CD4-positive, alpha-beta memory T cell (primary cell): Measurements from ENCODE around the gene HYOU1. TPM values are rescaled to one million over a fixed set of nuclear protein-coding genes. Genes with fewer than 3 reads are reported as not detected.

ENCODE experiments used
- CTCF ChIA-PET: fragments of 350-600 bp; sonication (Branson Sonifier 250); formaldehyde crosslinking; loops from one replicate; lab custom pipeline; 2021; ENCODE audit warnings: inconsistent platforms; ENCODE audit not compliant: partially characterized antibody; lab: Charles Lee
- POLR2A ChIA-PET: fragments of 350-600 bp; sonication (Branson Sonifier 250); formaldehyde crosslinking; loops from one replicate; lab custom pipeline; 2021; ENCODE audit not compliant: partially characterized antibody; lab: Charles Lee
- DNase-seq, 5 donors: peaks; one replicate each; pipeline versions ENCODE4 v3.0.0 to v3.0.0-alpha.2; 2020 to 2022; ENCODE audit warnings: mixed read lengths in 1 of 5
- H3K27ac ChIP-seq: one replicate; pipeline ENCODE4 v1.7.0; 2013; ENCODE audit warnings: low read depth, low read length
- H3K27me3 ChIP-seq: 2 replicates; pipeline ENCODE4 v1.7.0; 2013; ENCODE audit warnings: mild to moderate bottlenecking, low read length, moderate library complexity; ENCODE audit not compliant: insufficient read depth
- H3K36me3 ChIP-seq: 2 replicates; pipeline ENCODE4 v1.7.0; 2013; ENCODE audit warnings: mild to moderate bottlenecking, low read length, moderate library complexity; ENCODE audit not compliant: insufficient read depth
- H3K4me1 ChIP-seq: 2 replicates; pipeline ENCODE4 v1.7.0; 2013; ENCODE audit warnings: mild to moderate bottlenecking, low read length, moderate library complexity; ENCODE audit not compliant: insufficient read depth
- H3K4me3 ChIP-seq, 2 donors: one replicate each; pipeline ENCODE4 v1.7.0; 2013; ENCODE audit warnings: low read length in 2 of 2, mild to moderate bottlenecking in 1 of 2
- H3K9me3 ChIP-seq, 2 donors: one replicate each; pipeline ENCODE4 v1.7.0; 2013; ENCODE audit warnings: low read length in 2 of 2, control low read depth in 1 of 2; ENCODE audit not compliant: control insufficient read depth in 1 of 2
- H3K27ac Mint-ChIP-seq, 7 donors: one replicate each; pipeline ENCODE4 v1.8.0; 2020 to 2021; ENCODE audit warnings: mixed read lengths in 7 of 7, mild to moderate bottlenecking in 6 of 7, inconsistent platforms in 3 of 7, moderate library complexity in 3 of 7
- H3K27me3 Mint-ChIP-seq, 2 donors: one replicate each; pipeline ENCODE4 v1.8.0; 2020 to 2021; ENCODE audit warnings: mixed read lengths in 2 of 2
- H3K36me3 Mint-ChIP-seq, 2 donors: one replicate each; pipeline ENCODE4 v1.8.0; 2020 to 2021; ENCODE audit warnings: mixed read lengths in 2 of 2, inconsistent platforms in 1 of 2, mild to moderate bottlenecking in 1 of 2
- H3K4me1 Mint-ChIP-seq, 4 donors: one replicate each; pipeline ENCODE4 v1.8.0; 2020 to 2021; ENCODE audit warnings: mixed read lengths in 4 of 4, mild to moderate bottlenecking in 1 of 4
- H3K4me3 Mint-ChIP-seq, 8 donors: one replicate each; pipeline ENCODE4 v1.8.0; 2020 to 2021; ENCODE audit warnings: mixed read lengths in 8 of 8, mild to moderate bottlenecking in 7 of 8, moderate library complexity in 6 of 8, inconsistent platforms in 3 of 8
- H3K9me3 Mint-ChIP-seq, 8 donors: one replicate each; pipeline ENCODE4 v1.8.0; 2020 to 2021; ENCODE audit warnings: mixed read lengths in 8 of 8, mild to moderate bottlenecking in 5 of 8, inconsistent platforms in 3 of 8, moderate library complexity in 1 of 8
- intact Hi-C: fragments of 100-400 bp; cut with micrococcal nuclease; formaldehyde crosslinking; loops from one replicate; pipeline ENCODE4 v1.15.1; 2023
- polyA plus RNA-seq, 2 donors: library from polyadenylated mRNA; unstranded; fragments of 300-500 nt; fragmentation: Illumina TruSeq; gene quantifications; one replicate each; pipeline ENCODE4 v1.2.3, GENCODE V29; 2021
- total RNA-seq, 2 experiments: library from RNA; stranded (reverse); gene quantifications; one replicate each; pipeline ENCODE4 v1.2.3, GENCODE V29; 2021

Gene HYOU1
- total and polyA plus RNA-seq, 4 experiments from 2014 or later, result 24.1 to 146 (median 81.7) TPM

GRCh38 chr11:119025541-119025940 is 31.5 kb downstream of the HYOU1 start:
- Mint-ChIP-seq H3K27me3 (no peaks in the 10 kb centered on the region), H3K36me3 (peaks cover 31 to 41% of the 10 kb centered on the region in 2 donors), H3K4me3 (no peak overlapping the region), H3K27ac (peak overlapping the region in 6 of 7 donors; percentile 60 to 71 (median 69)), H3K4me1 (peaks cover 25 to 61% (median 47%) of the 10 kb centered on the region in 4 donors), H3K9me3 (no peaks in the 10 kb centered on the region)
- ChIA-PET POLR2A (no interaction called here), CTCF (no interaction called here)
- peaks cover 51% of the 10 kb centered on the region for H3K4me1 ChIP-seq
- intact Hi-C loops, result no loop called here
- no peaks in the 10 kb centered on the region for H3K9me3 ChIP-seq
- no peak overlapping the region for H3K27ac ChIP-seq
- no peak overlapping the region for H3K4me3 ChIP-seq
- DNase-seq, result no peak
- H3K36me3 ChIP-seq, result peaks cover 36% of the 10 kb centered on the region
- H3K27me3 ChIP-seq, result no peaks in the 10 kb centered on the region

- no peaks in the 10 kb centered on the region for H3K27me3 Mint-ChIP-seq
- Histone ChIP-seq H3K27me3 (no peaks in the 10 kb centered on the region), H3K4me3 (no peak overlapping the region), H3K36me3 (peaks cover 36% of the 10 kb centered on the region), H3K27ac (no peak overlapping the region), H3K9me3 (no peaks in the 10 kb centered on the region), H3K4me1 (peaks cover 55% of the 10 kb centered on the region)
- H3K4me1 Mint-ChIP-seq, result peaks cover 28 to 65% (median 48%) of the 10 kb centered on the region in 4 donors
- H3K27ac Mint-ChIP-seq, result peak overlapping the region in 6 of 7 donors; percentile 37 to 71 (median 69)
- no peak for DNase-seq
- POLR2A ChIA-PET, result interaction anchor here (1.0 to 2.4 kb wide), 4 partner anchors 42 to 96 kb away, joined by 3 to 7 read pairs (median 4); partner anchors contain the start of genes HINFP and HMBS
- intact Hi-C loops, result no loop called here
- H3K4me3 Mint-ChIP-seq, result no peak overlapping the region
- H3K9me3 Mint-ChIP-seq, result no peaks in the 10 kb centered on the region
- CTCF ChIA-PET, result no interaction called here
- H3K36me3 Mint-ChIP-seq, result peaks cover 32 to 43% of the 10 kb centered on the region in 2 donors
Observed at GRCh38 chr11:119025099-119025473, 31.9 kb downstream of the HYOU1 start.

- Histone ChIP-seq H3K9me3 (no peaks in the 10 kb centered on the region), H3K27me3 (no peaks in the 10 kb centered on the region), H3K4me3 (no peak overlapping the region), H3K36me3 (peaks cover 36% of the 10 kb centered on the region), H3K27ac (no peak overlapping the region), H3K4me1 (peaks cover 55% of the 10 kb centered on the region)
- Mint-ChIP-seq H3K27ac (peak overlapping the region in 4 of 7 donors; percentile 68 to 75 (median 71)), H3K9me3 (no peaks in the 10 kb centered on the region), H3K27me3 (no peaks in the 10 kb centered on the region), H3K4me1 (peaks cover 30 to 65% (median 49%) of the 10 kb centered on the region in 4 donors), H3K4me3 (peak overlapping the region in 1 of 8 donors; percentile 6), H3K36me3 (peaks cover 34 to 48% of the 10 kb centered on the region in 2 donors)
- POLR2A ChIA-PET, result interaction anchor here (1.0 to 2.4 kb wide), 4 partner anchors 42 to 97 kb away, joined by 3 to 7 read pairs (median 4); partner anchors contain the start of genes HINFP and HMBS
- intact Hi-C loops, result no loop called here
- no peak for DNase-seq
- CTCF ChIA-PET, result no interaction called here
Observed at GRCh38 chr11:119024430-119025098, 32.4 kb downstream of the HYOU1 start.

- POLR2A ChIA-PET, result interaction anchor here (1.1 to 3.2 kb wide), 4 partner anchors 26 to 72 kb away, joined by 3 to 10 read pairs (median 6); partner anchors contain the start of genes CENATAC, HMBS and VPS11
- H3K4me1 Mint-ChIP-seq, result peaks cover 24 to 63% (median 44%) of the 10 kb centered on the region in 4 donors
- no peak overlapping the region for H3K4me3 ChIP-seq
- no peaks in the 10 kb centered on the region for H3K27me3 Mint-ChIP-seq
- H3K27ac Mint-ChIP-seq, result peak overlapping the region in 4 of 7 donors; percentile 1 to 58 (median 13)
- no peaks in the 10 kb centered on the region for H3K9me3 Mint-ChIP-seq
- intact Hi-C loops, result no loop called here
- no peak for DNase-seq
- CTCF ChIA-PET, result interaction anchor here (1.0 to 1.2 kb wide), 2 partner anchors 76 to 253 kb away, joined by 3 to 4 read pairs; no protein-coding TSS in a partner anchor
- no peaks in the 10 kb centered on the region for H3K27me3 ChIP-seq
- peaks cover 34 to 50% of the 10 kb centered on the region in 2 donors for H3K36me3 Mint-ChIP-seq
- H3K4me1 ChIP-seq, result peaks cover 47% of the 10 kb centered on the region
- no peak overlapping the region for H3K27ac ChIP-seq
- H3K4me3 Mint-ChIP-seq, result peak overlapping the region in 2 of 8 donors; percentile 22 to 54
- H3K9me3 ChIP-seq, result no peaks in the 10 kb centered on the region
- peaks cover 36% of the 10 kb centered on the region for H3K36me3 ChIP-seq
Observed at GRCh38 chr11:119023741-119024140, 33.3 kb downstream of the HYOU1 start.

GRCh38 chr11:119021631-119022030 is 35.4 kb downstream of the HYOU1 start:
- no peak overlapping the region for H3K4me3 ChIP-seq
- H3K36me3 Mint-ChIP-seq, result peaks cover 40 to 70% of the 10 kb centered on the region in 2 donors

GRCh38 chr11:119019996-119020395 is 37.0 kb downstream of the HYOU1 start:
- DNase-seq, result no peak
- Mint-ChIP-seq H3K4me3 (peak overlapping the region; percentile 94 to 100 (median 99)), H3K27me3 (no peaks in the 10 kb centered on the region), H3K4me1 (peaks cover 28 to 85% (median 57%) of the 10 kb centered on the region in 4 donors), H3K9me3 (no peaks in the 10 kb centered on the region), H3K27ac (peak overlapping the region; percentile 98 to 100 (median 100)), H3K36me3 (peaks cover 43 to 81% of the 10 kb centered on the region in 2 donors)
- H3K4me1 ChIP-seq, result peaks cover 66% of the 10 kb centered on the region
- intact Hi-C loops, result loop anchor here (2.0 to 5.0 kb wide), 2 partner anchors 91 to 583 kb away; partner anchors contain the start of gene KMT2A
- peaks cover 48% of the 10 kb centered on the region for H3K36me3 ChIP-seq
- no peaks in the 10 kb centered on the region for H3K9me3 ChIP-seq
- ChIA-PET POLR2A (interaction anchor here (1.0 to 9.4 kb wide), 11 partner anchors 9 to 230 kb away, joined by 3 to 170 read pairs (median 13); partner anchors contain the start of genes C2CD2L, CENATAC, DDX6 and DPAGT1), CTCF (interaction anchor here (1.0 to 2.6 kb wide), 4 partner anchors 11 to 177 kb away, joined by 3 to 16 read pairs (median 5); partner anchors contain the start of gene SLC37A4)
- peak overlapping the region; percentile 87 for H3K27ac ChIP-seq
- no peaks in the 10 kb centered on the region for H3K27me3 ChIP-seq
- H3K4me3 ChIP-seq, result peak overlapping the region in 1 of 2 donors; percentile 71

More at GRCh38 chr11:119021631-119022030, 35.4 kb downstream of the HYOU1 start:
- Histone ChIP-seq H3K36me3 (peaks cover 38% of the 10 kb centered on the region), H3K9me3 (no peaks in the 10 kb centered on the region), H3K27me3 (no peaks in the 10 kb centered on the region), H3K4me1 (peaks cover 52% of the 10 kb centered on the region), H3K27ac (no peak overlapping the region)
- peaks cover 24 to 72% (median 48%) of the 10 kb centered on the region in 4 donors for H3K4me1 Mint-ChIP-seq
- ChIA-PET CTCF (interaction anchor here (1.2 kb wide), 1 partner anchor 35 kb away, joined by 4 read pairs; the partner anchor contains the start of gene HYOU1), POLR2A (interaction anchor here (0.8 to 9.3 kb wide), 5 partner anchors 7 to 185 kb away, joined by 3 to 135 read pairs (median 4); partner anchors contain the start of genes CBL, CENATAC and SLC37A4)
- intact Hi-C loops, result no loop called here
- no peak for DNase-seq
- peak overlapping the region in 7 of 8 donors; percentile 17 to 100 (median 58) for H3K4me3 Mint-ChIP-seq
- no peaks in the 10 kb centered on the region for H3K9me3 Mint-ChIP-seq
- peak overlapping the region in 5 of 7 donors; percentile 24 to 79 (median 58) for H3K27ac Mint-ChIP-seq
- no peaks in the 10 kb centered on the region for H3K27me3 Mint-ChIP-seq
